NCI-H524 treated with DMSO at 0.1 percent for 48 hours (cell line): ENCODE data around the gene PCDHGA11.
"Not testable (repeated sequence)": the region's sequence is repeated elsewhere in the genome, so short reads cannot be mapped to it uniquely, and the experiment has no call there.

Experiments used
- DNase-seq: peaks from one replicate; lab custom pipeline; 2025; lab: John Stamatoyannopoulos, UW

The PCDHGA11 gene

GRCh38 chr5:141420855-141421488, at the start of gene PCDHGA11:
TSS of gene PCDHGA11 (plus strand) at chr5:141421051. CDS start at chr5:141421228, 177 bp downstream.
- no peak for DNase-seq

GRCh38 chr5:141371572-141372475, 49.0 kb upstream of the PCDHGA11 start:
- no peak for DNase-seq

GRCh38 chr5:141373673-141374317, 47.1 kb upstream of the PCDHGA11 start, which contains the start of gene PCDHGA6:
TSS of gene PCDHGA6 (plus strand) at chr5:141373891. CDS start at chr5:141374084, 193 bp downstream.
- DNase-seq: no peak

- no peak for DNase-seq
Measured at GRCh38 chr5:141374627-141375026, 46.2 kb upstream of the PCDHGA11 start.

GRCh38 chr5:141375444-141376155, 45.3 kb upstream of the PCDHGA11 start:
- not testable (repeated sequence) for DNase-seq

GRCh38 chr5:141382469-141383294, 38.2 kb upstream of the PCDHGA11 start, which contains the start of gene PCDHGA7:
TSS of gene PCDHGA7 (plus strand) at chr5:141382742. CDS start at chr5:141382900, 158 bp downstream.
- DNase-seq: no peak

GRCh38 chr5:141383345-141383744, 37.5 kb upstream of the PCDHGA11 start:
- no peak for DNase-seq

- DNase-seq: no peak
Measured at GRCh38 chr5:141384471-141385267, 36.2 kb upstream of the PCDHGA11 start.

- not testable (repeated sequence) for DNase-seq
Measured at GRCh38 chr5:141387557-141388311, 33.1 kb upstream of the PCDHGA11 start, which contains the start of gene PCDHGB4. TSS of gene PCDHGB4 (plus strand) at chr5:141387698. CDS start at chr5:141387885, 187 bp downstream.

- DNase-seq: no peak
Measured at GRCh38 chr5:141388661-141389060, 32.2 kb upstream of the PCDHGA11 start.

- DNase-seq: no peak
Measured at GRCh38 chr5:141389153-141390042, 31.5 kb upstream of the PCDHGA11 start.

GRCh38 chr5:141392429-141393198, 28.2 kb upstream of the PCDHGA11 start, which contains the start of gene PCDHGA8:
TSS of gene PCDHGA8 (plus strand) at chr5:141392633. CDS start at chr5:141392814, 181 bp downstream.
- no peak for DNase-seq

- DNase-seq: no peak
Measured at GRCh38 chr5:141393267-141393666, 27.6 kb upstream of the PCDHGA11 start.

GRCh38 chr5:141394401-141395187, 26.3 kb upstream of the PCDHGA11 start:
- not testable (repeated sequence) for DNase-seq

- not testable (repeated sequence) for DNase-seq
Measured at GRCh38 chr5:141397756-141398551, 22.9 kb upstream of the PCDHGA11 start, which contains the start of gene PCDHGB5. TSS of gene PCDHGB5 (plus strand) at chr5:141397947. CDS start at chr5:141398128, 181 bp downstream.
